ENCODE results near the gene THAP8. TPM values are rescaled to one million over a fixed set of nuclear protein-coding genes. Genes with fewer than 3 reads are reported as not detected.

Gene THAP8
- total RNA-seq, 1 donor from 2014 or later, result 4.0 TPM

GRCh38 chr19:36008336-36008978, 45.6 kb downstream of the THAP8 start, which contains the start of gene SYNE4:
SYNE4 (minus strand) TSS chr19:36008813; CDS start chr19:36008681, 132 bp downstream.
- intact Hi-C loops (cut with micrococcal nuclease), result no loop called here
- ATAC-seq, result no peak

DNA sequence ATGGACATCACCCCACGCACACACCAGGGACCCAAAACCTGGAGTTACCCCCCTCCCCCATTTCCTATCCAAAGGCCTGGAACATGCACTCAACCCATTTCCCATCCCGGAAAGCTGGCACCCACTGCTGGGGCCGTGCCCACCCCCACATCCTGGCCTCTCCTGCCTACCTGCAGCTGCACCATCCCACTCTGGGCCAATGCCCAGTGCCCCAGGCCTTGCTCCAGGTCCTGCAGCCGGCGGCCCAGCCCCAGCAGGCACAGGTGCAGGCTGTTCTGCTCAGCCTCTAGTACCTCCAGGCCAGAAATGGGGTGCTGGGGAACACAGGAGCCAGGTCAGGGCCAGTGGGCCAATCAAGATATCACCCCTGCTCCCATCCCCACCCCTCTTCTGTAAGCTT, 47.1 kb downstream of the THAP8 start:
- intact Hi-C loops (cut with micrococcal nuclease), result no loop called here
- no peak for ATAC-seq

More at GRCh38 chr19:36008336-36008978, 45.6 kb downstream of the THAP8 start, which contains the start of gene SYNE4:
- DNase-seq, result no peak

GRCh38 chr19:36003284-36003683, 50.8 kb downstream of the THAP8 start:
- intact Hi-C loops (cut with micrococcal nuclease), result no loop called here
- ATAC-seq, result no peak
- no peak for DNase-seq

More for the DNA sequence above, 47.1 kb downstream of the THAP8 start:
- no peak for DNase-seq

DNA sequence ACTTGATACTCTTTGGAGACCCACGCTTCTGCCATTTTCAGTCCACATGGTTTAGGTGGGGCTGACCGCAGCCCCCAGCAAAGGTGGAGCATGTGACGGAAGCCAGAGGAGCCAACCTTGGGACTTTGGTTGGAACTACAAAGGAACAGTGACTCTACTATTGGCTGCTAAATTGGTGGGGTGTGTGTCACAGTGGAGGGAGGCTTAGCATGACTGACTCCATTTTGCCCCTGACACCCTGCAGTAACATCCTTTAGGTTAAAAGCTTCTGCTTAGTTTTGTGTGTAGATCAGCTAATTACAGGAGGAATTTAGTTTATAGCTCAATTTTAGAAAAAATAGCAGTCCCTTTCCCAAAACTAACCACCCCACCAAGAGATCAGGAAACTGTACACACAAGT, 52.5 kb downstream of the THAP8 start:
- DNase-seq, result no peak
- intact Hi-C loops (cut with micrococcal nuclease), result no loop called here
- no peak for ATAC-seq

DNA sequence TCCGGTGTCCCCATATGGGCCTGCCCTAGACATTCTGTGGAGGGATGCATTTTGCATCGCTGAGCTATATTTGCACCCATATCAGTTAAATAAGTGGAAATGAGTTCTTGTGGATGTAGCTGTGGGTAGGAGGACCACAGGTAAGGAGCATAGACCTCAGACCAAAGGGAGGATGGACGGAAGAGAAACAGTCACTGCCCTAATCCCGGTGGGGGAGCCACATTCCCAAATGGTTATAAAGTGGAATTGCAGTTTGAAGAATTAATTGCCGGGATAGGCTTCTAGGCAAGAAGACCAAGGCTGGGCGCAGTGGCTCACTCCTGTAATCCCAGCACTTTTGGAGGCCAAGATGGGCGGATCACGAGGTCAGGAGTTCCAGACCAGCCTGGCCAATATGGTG, 57.3 kb downstream of the THAP8 start:
- no peak for DNase-seq
- ATAC-seq, result no peak
- intact Hi-C loops (cut with micrococcal nuclease), result no loop called here

GRCh38 chr19:35995048-35995993, 58.8 kb downstream of the THAP8 start, which contains the start of gene SDHAF1:
SDHAF1 (plus strand) TSS chr19:35995188; CDS start chr19:35995275, 87 bp downstream.
- DNase-seq (peak; percentile 99), ATAC-seq (peak; percentile 96)
- intact Hi-C loops (cut with micrococcal nuclease), result no loop called here

- intact Hi-C loops (cut with micrococcal nuclease), result no loop called here
Observed at GRCh38 chr19:35993923-35994598, 60.0 kb downstream of the THAP8 start.

DNA sequence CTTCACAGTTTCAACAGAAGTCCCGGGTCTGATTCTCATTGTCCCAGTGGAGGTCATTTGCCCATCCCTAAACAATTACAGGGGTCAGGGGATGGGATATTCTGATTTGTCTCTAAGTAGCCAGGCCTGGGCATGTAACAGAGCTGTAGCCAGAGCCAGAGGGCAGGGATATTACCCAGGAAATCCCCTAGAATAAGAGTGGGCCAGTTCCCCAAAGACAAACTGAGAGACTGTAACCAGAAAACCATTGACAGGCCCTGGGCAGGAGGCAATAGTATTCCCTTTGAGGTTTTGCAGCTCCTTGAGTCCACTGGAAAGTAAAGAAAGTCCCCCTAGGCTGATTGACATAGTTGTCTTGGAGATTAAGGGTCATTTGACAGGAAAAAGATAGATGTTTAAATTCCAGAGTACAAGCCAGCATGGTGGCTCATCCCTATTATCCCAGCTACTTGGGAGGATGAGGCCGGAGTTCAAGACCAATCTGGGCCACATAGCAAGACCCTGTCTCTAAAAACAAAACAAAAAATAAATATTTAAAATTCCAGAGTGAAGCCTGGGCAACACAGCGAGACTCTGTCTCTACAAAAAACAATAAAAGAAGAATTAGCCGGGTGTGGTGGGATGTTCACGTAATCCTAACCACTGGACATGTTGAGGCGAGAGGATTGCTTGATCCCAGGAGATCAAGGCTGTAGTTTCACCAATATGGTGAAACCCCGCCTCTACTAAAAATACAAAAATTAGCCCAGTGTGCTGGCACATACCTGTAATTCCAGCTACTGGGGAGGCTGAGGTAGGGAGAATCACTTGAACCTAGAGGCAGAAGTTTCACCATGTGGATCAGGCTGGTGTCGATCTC, 60.9 kb downstream of the THAP8 start:
- DNase-seq, result no peak
- intact Hi-C loops (cut with micrococcal nuclease), result no loop called here

More at GRCh38 chr19:35993923-35994598, 60.0 kb downstream of the THAP8 start:
- ATAC-seq (peak; percentile 27), DNase-seq (peak; percentile 50)

GRCh38 chr19:35991731-35992450, 62.2 kb downstream of the THAP8 start:
- intact Hi-C loops (cut with micrococcal nuclease), result no loop called here

More for the DNA sequence above, 60.9 kb downstream of the THAP8 start:
- ATAC-seq, result no peak

GRCh38 chr19:35990771-35991730, 63.0 kb downstream of the THAP8 start:
- intact Hi-C loops (cut with micrococcal nuclease), result no loop called here
- DNase-seq, result no peak
- ATAC-seq, result no peak

More at GRCh38 chr19:35991731-35992450, 62.2 kb downstream of the THAP8 start:
- ATAC-seq (no peak), DNase-seq (no peak)

DNA sequence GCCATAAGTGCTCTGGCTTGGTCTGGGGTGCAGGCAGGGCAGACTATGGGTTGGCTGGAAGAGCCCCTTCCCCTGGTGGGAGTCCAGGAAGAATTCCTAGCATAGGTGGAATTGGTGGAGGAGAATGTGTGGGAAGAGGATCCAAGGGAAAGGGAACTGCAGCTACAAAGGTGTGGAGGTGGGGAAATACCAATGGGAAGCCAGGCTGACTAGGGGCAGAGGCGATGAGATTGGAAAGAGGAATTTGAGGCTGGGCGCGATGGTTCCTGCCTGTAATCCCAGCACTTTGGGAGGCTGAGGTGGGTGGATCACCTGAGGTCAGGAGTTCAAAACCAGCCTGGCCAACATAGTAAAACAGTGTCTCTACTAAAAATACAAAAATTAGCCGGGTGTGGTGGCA, 63.9 kb downstream of the THAP8 start:
- intact Hi-C loops (cut with micrococcal nuclease), result no loop called here
- no peak for DNase-seq
- no peak for ATAC-seq

DNA sequence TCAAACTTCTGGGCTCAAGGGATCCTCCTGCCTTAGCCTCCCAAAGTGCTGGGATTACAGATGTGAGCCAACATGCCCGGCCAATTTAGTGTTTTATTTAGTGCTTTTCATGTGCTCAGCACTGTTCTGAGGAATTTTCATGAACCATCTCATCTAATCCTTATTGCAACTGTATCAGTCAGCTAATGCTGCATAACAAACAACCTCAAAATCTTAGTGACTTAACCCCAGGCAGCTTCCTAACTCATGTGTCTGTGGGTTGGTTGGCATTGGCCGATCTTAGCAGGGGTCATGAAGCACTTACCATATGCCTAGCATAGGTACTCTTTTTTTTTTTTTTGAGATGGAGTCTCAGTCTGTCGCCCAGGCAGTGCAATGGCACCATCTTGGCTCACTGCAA, 65.3 kb downstream of the THAP8 start:
- no peak for ATAC-seq

GRCh38 chr19:35987571-35987896, 66.6 kb downstream of the THAP8 start:
- ATAC-seq (no peak), DNase-seq (no peak)
- intact Hi-C loops (cut with micrococcal nuclease), result no loop called here

More for the DNA sequence above, 65.3 kb downstream of the THAP8 start:
- intact Hi-C loops (cut with micrococcal nuclease), result no loop called here
- DNase-seq, result no peak

GRCh38 chr19:35986664-35987570, 67.2 kb downstream of the THAP8 start:
- peak; percentile 65 for ATAC-seq

GRCh38 chr19:35986111-35986510, 68.0 kb downstream of the THAP8 start:
- DNase-seq, result no peak
- intact Hi-C loops (cut with micrococcal nuclease), result no loop called here
- no peak for ATAC-seq

More at GRCh38 chr19:35986664-35987570, 67.2 kb downstream of the THAP8 start:
- intact Hi-C loops (cut with micrococcal nuclease), result no loop called here
- peak; percentile 46 for DNase-seq

Measured in left ventricle myocardium superior (tissue), 1 donor.